ENCODE results near the gene BMP8A. TPM values are rescaled to one million over a fixed set of nuclear protein-coding genes. Genes with fewer than 3 reads are reported as not detected.

Gene BMP8A
- total and polyA plus RNA-seq, 10 of the 15 experiments (the other 5 are each of a cell fraction or from before 2014, with no cell fraction given): not detected

GRCh38 chr1:39564340-39564739 lies 72.9 kb downstream of the BMP8A start:
- Histone ChIP-seq H3K9ac (ENCODE audit: control insufficient read depth, insufficient read depth, low read length) (no peak overlapping the region), H3K79me2 (ENCODE audit: control insufficient read depth, insufficient read depth, low read length) (peaks cover 2% of the 10 kb centered on the region), H3K36me3 (ENCODE audit: control insufficient read depth in 2 of 2, insufficient read depth in 2 of 2, low read length in 1 of 2) (peaks cover 46 to 76% of the 10 kb centered on the region in 2 experiments), H3K4me2 (ENCODE audit: control insufficient read depth, insufficient read depth) (no peak overlapping the region), H3K4me3 (no peak overlapping the region), H2AFZ (ENCODE audit: control insufficient read depth, low read depth, low read length) (no peak overlapping the region), H3K27me3 (replicated peaks in 1 of 2; ENCODE audit: control insufficient read depth in 2 of 2, insufficient read depth in 2 of 2, low read length in 1 of 2) (no peaks in the 10 kb centered on the region), H4K20me1 (ENCODE audit: control insufficient read depth, insufficient read depth) (peaks cover 3% of the 10 kb centered on the region), H3K9me3 (replicated peaks; ENCODE audit: control insufficient read depth, insufficient read depth, low read length) (no peaks in the 10 kb centered on the region; the same call in 2 of the 3 replicates), H3K4me1 (ENCODE audit: control insufficient read depth, insufficient read depth, low read length) (no peaks in the 10 kb centered on the region), H3K27ac (ENCODE audit: control insufficient read depth, insufficient read depth) (no peak overlapping the region)
- ATAC-seq (no peak), FAIRE-seq (no peak), DNase-seq (ENCODE audit: low read depth, low spot score) (no peak)
- ChIA-PET SMC1A (ENCODE audit: uncharacterized antibody, unreplicated experiment) (no interaction called here), RAD21 (ENCODE audit: unreplicated experiment) (interaction anchor here (0.9 kb wide), 1 partner anchor 42 kb away, joined by 6 read pairs; no protein-coding TSS in a partner anchor), POLR2A (no interaction called here), CTCF (no interaction called here)
- WGBS (ENCODE audit: insufficient coverage, insufficient replicate concordance, low lambda C conversion rate, missing lambda C conversion rate): 98% methylated on average over 7 of the region's 7 CpGs
- in situ Hi-C loops (cut with MboI) (no loop called here), intact Hi-C loops (cut with micrococcal nuclease; ENCODE audit: unreplicated experiment) (no loop called here)
- BruUV-seq (replicated peaks): no TSS peak
- TF ChIP-seq POLR2A (IDR thresholded peaks at IDR 0.05; ENCODE audit: low read depth, low read length) (0 out of 2 replicates have a peak, but pooled peaks have one; percentile 11), PAX8 (IDR thresholded peaks at IDR 0.05) (no peak), JUNB (IDR thresholded peaks at IDR 0.05) (no peak), IKZF2 (IDR thresholded peaks at IDR 0.05) (no peak), SMAD1 (IDR thresholded peaks at IDR 0.05; ENCODE audit: low read depth, partially characterized antibody) (no peak)

DNA sequence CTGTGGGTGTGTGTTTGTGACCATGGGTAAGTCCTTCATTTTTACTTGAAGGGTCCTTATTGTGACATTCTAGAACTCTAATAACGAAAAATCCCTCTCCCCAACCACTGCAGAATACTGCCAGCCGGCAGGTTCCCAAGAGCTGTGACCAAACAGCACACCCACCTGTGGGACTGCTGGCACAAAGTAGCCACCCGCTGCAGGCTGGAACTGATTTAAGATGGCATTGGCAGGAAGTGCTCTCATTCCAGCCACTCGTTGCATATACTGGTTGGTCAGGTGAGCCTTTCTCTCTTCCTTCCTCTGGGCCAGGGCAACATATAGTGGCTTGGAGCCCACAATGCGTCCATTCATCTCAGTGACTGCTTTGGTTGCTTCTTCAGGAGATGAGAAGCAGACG lies 73.5 kb downstream of the BMP8A start:
- no peaks in the 10 kb centered on the region for H3K27me3 ChIP-seq (replicated peaks in 1 of 2; ENCODE audit: control insufficient read depth in 2 of 2, insufficient read depth in 2 of 2, low read length in 1 of 2)
- BruUV-seq (replicated peaks): no TSS peak
- no peaks in the 10 kb centered on the region for H3K4me1 ChIP-seq (ENCODE audit: control insufficient read depth, insufficient read depth, low read length)
- no peak overlapping the region for H3K4me2 ChIP-seq (ENCODE audit: control insufficient read depth, insufficient read depth)
- no peak overlapping the region for H3K9ac ChIP-seq (ENCODE audit: control insufficient read depth, insufficient read depth, low read length)
- no peak overlapping the region for H3K27ac ChIP-seq (ENCODE audit: control insufficient read depth, insufficient read depth)
- H3K9me3 ChIP-seq (replicated peaks; ENCODE audit: control insufficient read depth, insufficient read depth, low read length): no peaks in the 10 kb centered on the region; the same call in 2 of the 3 replicates
- peaks cover 4% of the 10 kb centered on the region for H3K79me2 ChIP-seq (ENCODE audit: control insufficient read depth, insufficient read depth, low read length)
- ChIA-PET SMC1A (ENCODE audit: uncharacterized antibody, unreplicated experiment) (no interaction called here), RAD21 (ENCODE audit: unreplicated experiment) (interaction anchor here (0.9 kb wide), 1 partner anchor 41 kb away, joined by 6 read pairs; no protein-coding TSS in a partner anchor), CTCF (interaction anchor here (0.7 kb wide), 2 partner anchors 12 to 46 kb away, joined by 3 read pairs; partner anchors contain the start of gene PABPC4), POLR2A (interaction anchor here (0.8 kb wide), 1 partner anchor 9 kb away, joined by 3 read pairs; no protein-coding TSS in a partner anchor)
- in situ Hi-C loops (cut with MboI): no loop called here
- no peak for FAIRE-seq
- no peak overlapping the region for H3K4me3 ChIP-seq
- no peak for ATAC-seq
- 81% methylated on average over 6 of the region's 6 CpGs for WGBS (ENCODE audit: insufficient coverage, insufficient replicate concordance, low lambda C conversion rate, missing lambda C conversion rate)
- H3K36me3 ChIP-seq (ENCODE audit: control insufficient read depth in 2 of 2, insufficient read depth in 2 of 2, low read length in 1 of 2): peaks cover 48 to 82% of the 10 kb centered on the region in 2 experiments
- no peak overlapping the region for H2AFZ ChIP-seq (ENCODE audit: control insufficient read depth, low read depth, low read length)
- TF ChIP-seq FOXK2 (IDR thresholded peaks at IDR 0.05) (no peak), POLR2AphosphoS5 (IDR thresholded peaks at IDR 0.05; ENCODE audit: low read length) (peak; percentile 53; the same call in 1 of the 2 replicates)
- intact Hi-C loops (cut with micrococcal nuclease; ENCODE audit: unreplicated experiment): no loop called here
- no peak for DNase-seq (ENCODE audit: low read depth, low spot score)
- peaks cover 3% of the 10 kb centered on the region for H4K20me1 ChIP-seq (ENCODE audit: control insufficient read depth, insufficient read depth)

Data from GM12878 (cell line).